KMS-11 (cell line): Measurements from ENCODE around the gene CAMTA1.

Experiments
- H2AFZ ChIP-seq: fragments of 200-600 bp; sonication (generic); 2 replicates; pipeline ENCODE4 v1.6.1; 2016; ENCODE audit warnings: antibody characterized with exemption, mixed run types, low read depth
- H3K27ac ChIP-seq: fragments of 200-600 bp; sonication (generic); 2 replicates; pipeline ENCODE4 v1.6.1; 2016; ENCODE audit warnings: mild to moderate bottlenecking, mixed run types
- H3K27me3 ChIP-seq: fragments of 200-600 bp; sonication (generic); 2 replicates; pipeline ENCODE4 v1.6.1; 2017; ENCODE audit warnings: mild to moderate bottlenecking, low read depth, mixed run types, moderate library complexity; ENCODE audit not compliant: insufficient read depth
- H3K36me3 ChIP-seq: fragments of 200-600 bp; sonication (generic); 2 replicates; pipeline ENCODE4 v1.6.1; 2017; ENCODE audit warnings: mild to moderate bottlenecking, mixed run types; ENCODE audit not compliant: insufficient read depth
- H3K4me1 ChIP-seq: fragments of 200-600 bp; sonication (generic); 2 replicates; pipeline ENCODE4 v1.6.1; 2016; ENCODE audit warnings: mild to moderate bottlenecking, low read depth, mixed run types; ENCODE audit not compliant: poor library complexity, severe bottlenecking
- H3K4me2 ChIP-seq: fragments of 200-600 bp; sonication (generic); 2 replicates; pipeline ENCODE4 v1.7.0; 2016; ENCODE audit warnings: mild to moderate bottlenecking, mixed run types
- H3K4me3 ChIP-seq: fragments of 200-600 bp; sonication (generic); IDR thresholded peaks from 2 replicates; pipeline ENCODE4 v1.6.1; 2017; ENCODE audit warnings: low read depth, low read length, mixed read lengths; ENCODE audit not compliant: insufficient read depth
- H3K79me2 ChIP-seq: fragments of 200-600 bp; sonication (generic); 2 replicates; pipeline ENCODE4 v1.6.1; 2016; ENCODE audit warnings: low read depth, mixed run types; ENCODE audit not compliant: insufficient read depth
- H3K9ac ChIP-seq: fragments of 200-600 bp; sonication (generic); 2 replicates; pipeline ENCODE4 v1.6.1; 2016; ENCODE audit warnings: mild to moderate bottlenecking, mixed run types
- H4K20me1 ChIP-seq: fragments of 200-600 bp; sonication (generic); 2 replicates; pipeline ENCODE4 v1.6.1; 2016; ENCODE audit warnings: mild to moderate bottlenecking, mixed run types; ENCODE audit not compliant: insufficient read depth
- CTCF ChIP-seq: fragments of 200-600 bp; sonication (generic); conservative IDR thresholded peaks from 2 replicates; pipeline ENCODE4 v1.6.1; 2017; ENCODE audit warnings: low read depth, mild to moderate bottlenecking, antibody characterized with exemption, low read length, moderate library complexity, mixed read lengths

The CAMTA1 gene

GRCh38 chr1:7048395-7048794, 263.1 kb downstream of the CAMTA1 start:
- TF ChIP-seq CTCF, result no peak
- Histone ChIP-seq H4K20me1 (no peaks in the 10 kb centered on the region), H3K36me3 (no peaks in the 10 kb centered on the region), H3K4me2 (no peak overlapping the region), H3K79me2 (no peaks in the 10 kb centered on the region), H2AFZ (no peak overlapping the region), H3K4me1 (no peaks in the 10 kb centered on the region), H3K27ac (no peak overlapping the region), H3K9ac (no peak overlapping the region), H3K27me3 (peaks cover 73% of the 10 kb centered on the region), H3K4me3 (no peak overlapping the region)

GRCh38 chr1:7049913-7050625, 264.8 kb downstream of the CAMTA1 start:
- Histone ChIP-seq H3K27ac (no peak overlapping the region), H3K36me3 (no peaks in the 10 kb centered on the region), H2AFZ (no peak overlapping the region), H3K4me1 (no peaks in the 10 kb centered on the region), H3K4me2 (no peak overlapping the region), H4K20me1 (no peaks in the 10 kb centered on the region), H3K27me3 (peaks cover 80% of the 10 kb centered on the region), H3K4me3 (no peak overlapping the region), H3K79me2 (no peaks in the 10 kb centered on the region), H3K9ac (no peak overlapping the region)
- TF ChIP-seq CTCF, result no peak

- H3K36me3 ChIP-seq, result no peaks in the 10 kb centered on the region
Observed at GRCh38 chr1:7050751-7051665, 265.8 kb downstream of the CAMTA1 start.

GRCh38 chr1:7052701-7053100, 267.4 kb downstream of the CAMTA1 start:
- H3K79me2 ChIP-seq, result no peaks in the 10 kb centered on the region
- H3K27me3 ChIP-seq, result peaks cover 64% of the 10 kb centered on the region
- H4K20me1 ChIP-seq, result no peaks in the 10 kb centered on the region
- H3K36me3 ChIP-seq, result no peaks in the 10 kb centered on the region
- no peaks in the 10 kb centered on the region for H3K4me1 ChIP-seq
- H3K4me2 ChIP-seq, result no peak overlapping the region
- H3K9ac ChIP-seq, result no peak overlapping the region
- H3K27ac ChIP-seq, result no peak overlapping the region
- H2AFZ ChIP-seq, result no peak overlapping the region
- H3K4me3 ChIP-seq, result no peak overlapping the region
- no peak for TF ChIP-seq CTCF

More at GRCh38 chr1:7050751-7051665, 265.8 kb downstream of the CAMTA1 start:
- Histone ChIP-seq H3K9ac (no peak overlapping the region), H3K27me3 (peaks cover 72% of the 10 kb centered on the region), H3K4me3 (no peak overlapping the region), H3K79me2 (no peaks in the 10 kb centered on the region), H4K20me1 (no peaks in the 10 kb centered on the region), H3K4me2 (no peak overlapping the region), H2AFZ (no peak overlapping the region), H3K27ac (no peak overlapping the region), H3K4me1 (no peaks in the 10 kb centered on the region)
- no peak for TF ChIP-seq CTCF
